SW480 (cell line): ENCODE measurements around the gene PSMB7.

Source experiments
- DNase-seq: peaks from one replicate; pipeline ENCODE4 v3.0.0-alpha.2; 2016; ENCODE audit warnings: low spot score

PSMB7 gene

GRCh38 chr9:124325816-124326215 is 89.4 kb downstream of the PSMB7 start:
- DNase-seq, result no peak

- no peak for DNase-seq
Observed at GRCh38 chr9:124323904-124324303, 91.3 kb downstream of the PSMB7 start.

- no peak for DNase-seq
Observed at GRCh38 chr9:124322618-124323432, 92.4 kb downstream of the PSMB7 start.

- no peak for DNase-seq
Observed at GRCh38 chr9:124321935-124322334, 93.3 kb downstream of the PSMB7 start.

GRCh38 chr9:124321416-124321815 is 93.8 kb downstream of the PSMB7 start:
- no peak for DNase-seq

GRCh38 chr9:124320062-124320973 is 94.9 kb downstream of the PSMB7 start:
- peak; percentile 56 for DNase-seq

- DNase-seq, result no peak
Observed at GRCh38 chr9:124315882-124316281, 99.4 kb downstream of the PSMB7 start.

GRCh38 chr9:124313940-124314339 is 101.3 kb downstream of the PSMB7 start:
- DNase-seq, result no peak

- no peak for DNase-seq
Observed at GRCh38 chr9:124312290-124313265, 102.7 kb downstream of the PSMB7 start.

GRCh38 chr9:124311283-124311682 is 104.0 kb downstream of the PSMB7 start:
- no peak for DNase-seq

GRCh38 chr9:124309667-124310084 is 105.6 kb downstream of the PSMB7 start:
- DNase-seq, result peak; percentile 70

GRCh38 chr9:124308606-124309491 is 106.4 kb downstream of the PSMB7 start:
- DNase-seq, result no peak

- no peak for DNase-seq
Observed at GRCh38 chr9:124307379-124308030, 107.7 kb downstream of the PSMB7 start.

- DNase-seq, result peak; percentile 28
Observed at GRCh38 chr9:124306098-124306735, 109.0 kb downstream of the PSMB7 start.

- DNase-seq, result no peak
Observed at GRCh38 chr9:124304285-124304684, 111.0 kb downstream of the PSMB7 start.

GRCh38 chr9:124303762-124304161 is 111.5 kb downstream of the PSMB7 start:
- DNase-seq, result no peak
